Body of pancreas (tissue), 4 donors: ENCODE measurements around the gene APH1B.

Experiments used
- POLR2A ChIP-seq, 3 donors: fragments of 450-650 bp; IDR thresholded peaks; one replicate each; pipeline ENCODE4 v1.6.1; 2016; ENCODE audit warnings: antibody characterized with exemption in 3 of 3, mild to moderate bottlenecking in 2 of 3
- TF ChIP-seq, protein P1 (sequence below), 7 experiments: fragments of 450-650 bp in 4 of 7; fragments of 200-600 bp in 3 of 7; sonication (generic) in 3 of 7; IDR thresholded peaks; one replicate each; pipeline ENCODE4 v1.5.1; 2016 to 2019; ENCODE audit warnings: antibody characterized with exemption in 7 of 7

DNA sequence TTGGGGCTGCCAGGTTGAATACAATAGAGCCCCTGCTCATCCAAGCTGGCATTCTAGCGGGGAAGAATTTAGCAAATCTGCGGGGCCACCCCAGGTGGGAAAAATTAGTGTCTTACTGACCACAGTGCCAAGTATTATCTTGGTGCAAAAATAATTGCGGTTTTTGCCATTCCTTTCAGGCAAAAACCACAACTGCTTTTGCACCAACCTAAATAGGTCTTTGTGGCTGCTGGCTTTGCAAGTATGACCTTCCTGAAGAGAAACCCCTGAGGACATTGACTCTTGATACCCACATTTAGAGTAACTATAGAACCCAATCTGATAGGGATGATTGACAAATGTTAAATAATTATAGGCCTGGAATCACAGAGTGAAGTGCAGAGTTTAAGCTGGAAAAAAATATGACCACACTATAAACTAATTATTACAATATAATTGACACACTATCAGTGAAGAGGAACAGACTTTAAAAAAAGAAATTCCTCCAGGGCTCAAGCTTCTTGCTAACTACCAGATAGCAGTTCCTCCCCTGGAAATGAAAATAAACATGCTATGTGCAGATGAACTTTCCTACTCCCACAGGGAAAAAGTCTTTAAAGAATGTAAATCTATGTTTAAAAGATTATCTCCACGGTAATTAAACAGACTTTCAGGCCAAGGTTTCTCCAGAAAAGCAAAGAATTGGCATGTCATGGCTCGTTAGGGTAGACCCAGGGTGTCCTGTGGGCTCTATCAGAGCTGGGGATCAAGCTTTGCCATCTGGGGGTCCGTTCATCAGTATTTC is 69.9 kb downstream of the APH1B start:
- TF ChIP-seq, protein P1, sequence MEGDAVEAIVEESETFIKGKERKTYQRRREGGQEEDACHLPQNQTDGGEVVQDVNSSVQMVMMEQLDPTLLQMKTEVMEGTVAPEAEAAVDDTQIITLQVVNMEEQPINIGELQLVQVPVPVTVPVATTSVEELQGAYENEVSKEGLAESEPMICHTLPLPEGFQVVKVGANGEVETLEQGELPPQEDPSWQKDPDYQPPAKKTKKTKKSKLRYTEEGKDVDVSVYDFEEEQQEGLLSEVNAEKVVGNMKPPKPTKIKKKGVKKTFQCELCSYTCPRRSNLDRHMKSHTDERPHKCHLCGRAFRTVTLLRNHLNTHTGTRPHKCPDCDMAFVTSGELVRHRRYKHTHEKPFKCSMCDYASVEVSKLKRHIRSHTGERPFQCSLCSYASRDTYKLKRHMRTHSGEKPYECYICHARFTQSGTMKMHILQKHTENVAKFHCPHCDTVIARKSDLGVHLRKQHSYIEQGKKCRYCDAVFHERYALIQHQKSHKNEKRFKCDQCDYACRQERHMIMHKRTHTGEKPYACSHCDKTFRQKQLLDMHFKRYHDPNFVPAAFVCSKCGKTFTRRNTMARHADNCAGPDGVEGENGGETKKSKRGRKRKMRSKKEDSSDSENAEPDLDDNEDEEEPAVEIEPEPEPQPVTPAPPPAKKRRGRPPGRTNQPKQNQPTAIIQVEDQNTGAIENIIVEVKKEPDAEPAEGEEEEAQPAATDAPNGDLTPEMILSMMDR (IDR thresholded peaks at IDR 0.05) = no peak
- no peak for TF ChIP-seq POLR2A (IDR thresholded peaks at IDR 0.05)
